ENCODE results near the gene POU6F2. TPM values are rescaled to one million over a fixed set of nuclear protein-coding genes. Genes with fewer than 3 reads are reported as not detected.

The POU6F2 gene
- total RNA-seq, 4 donors from 2014 or later = not detected

DNA sequence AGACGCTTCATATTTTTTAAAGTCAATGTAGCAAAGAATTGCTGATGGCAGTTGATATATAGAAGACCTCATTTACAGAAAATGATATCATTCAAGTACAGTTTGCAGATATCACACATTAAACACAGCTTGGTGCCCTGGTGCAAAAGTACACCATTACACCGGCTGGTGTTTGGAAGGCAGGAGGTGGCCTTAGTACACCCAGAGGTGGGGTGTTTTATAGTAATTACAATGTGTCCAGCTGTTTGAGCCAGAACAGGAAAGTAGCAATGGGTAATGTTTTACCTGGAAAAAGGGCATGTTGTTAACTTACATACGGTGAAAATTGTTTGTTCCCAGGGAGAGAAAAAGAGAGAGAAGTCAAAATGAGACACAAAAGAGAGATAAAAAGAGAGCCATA, 485.5 kb downstream of the POU6F2 start:
- H3K4me1 ChIP-seq = no peaks in the 10 kb centered on the region
- in situ Hi-C loops (cut with MboI; ENCODE audit: low sequenced_read_pairs in 4 of 4) = loop anchor here (10.0 to 25.0 kb wide), 4 partner anchors 526 to 651 kb away; no protein-coding TSS in a partner anchor
- no peak overlapping the region for H3K27ac ChIP-seq
- H3K27me3 ChIP-seq = no peaks in the 10 kb centered on the region
- TF ChIP-seq, protein P1, sequence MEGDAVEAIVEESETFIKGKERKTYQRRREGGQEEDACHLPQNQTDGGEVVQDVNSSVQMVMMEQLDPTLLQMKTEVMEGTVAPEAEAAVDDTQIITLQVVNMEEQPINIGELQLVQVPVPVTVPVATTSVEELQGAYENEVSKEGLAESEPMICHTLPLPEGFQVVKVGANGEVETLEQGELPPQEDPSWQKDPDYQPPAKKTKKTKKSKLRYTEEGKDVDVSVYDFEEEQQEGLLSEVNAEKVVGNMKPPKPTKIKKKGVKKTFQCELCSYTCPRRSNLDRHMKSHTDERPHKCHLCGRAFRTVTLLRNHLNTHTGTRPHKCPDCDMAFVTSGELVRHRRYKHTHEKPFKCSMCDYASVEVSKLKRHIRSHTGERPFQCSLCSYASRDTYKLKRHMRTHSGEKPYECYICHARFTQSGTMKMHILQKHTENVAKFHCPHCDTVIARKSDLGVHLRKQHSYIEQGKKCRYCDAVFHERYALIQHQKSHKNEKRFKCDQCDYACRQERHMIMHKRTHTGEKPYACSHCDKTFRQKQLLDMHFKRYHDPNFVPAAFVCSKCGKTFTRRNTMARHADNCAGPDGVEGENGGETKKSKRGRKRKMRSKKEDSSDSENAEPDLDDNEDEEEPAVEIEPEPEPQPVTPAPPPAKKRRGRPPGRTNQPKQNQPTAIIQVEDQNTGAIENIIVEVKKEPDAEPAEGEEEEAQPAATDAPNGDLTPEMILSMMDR (IDR thresholded peaks at IDR 0.05 in 4 of 5, conservative IDR thresholded peaks at IDR 0.05 in 1 of 5) = no peak
- no peak for TF ChIP-seq POLR2A (IDR thresholded peaks at IDR 0.05)
- DNase-seq (no peak), ATAC-seq (no peak)
- no peak overlapping the region for H3K4me3 ChIP-seq
- intact Hi-C loops (cut with DNase I; ENCODE audit: low total_unique reads) = no loop called here
- no peaks in the 10 kb centered on the region for H3K36me3 ChIP-seq
- H3K9me3 ChIP-seq = no peaks in the 10 kb centered on the region

DNA sequence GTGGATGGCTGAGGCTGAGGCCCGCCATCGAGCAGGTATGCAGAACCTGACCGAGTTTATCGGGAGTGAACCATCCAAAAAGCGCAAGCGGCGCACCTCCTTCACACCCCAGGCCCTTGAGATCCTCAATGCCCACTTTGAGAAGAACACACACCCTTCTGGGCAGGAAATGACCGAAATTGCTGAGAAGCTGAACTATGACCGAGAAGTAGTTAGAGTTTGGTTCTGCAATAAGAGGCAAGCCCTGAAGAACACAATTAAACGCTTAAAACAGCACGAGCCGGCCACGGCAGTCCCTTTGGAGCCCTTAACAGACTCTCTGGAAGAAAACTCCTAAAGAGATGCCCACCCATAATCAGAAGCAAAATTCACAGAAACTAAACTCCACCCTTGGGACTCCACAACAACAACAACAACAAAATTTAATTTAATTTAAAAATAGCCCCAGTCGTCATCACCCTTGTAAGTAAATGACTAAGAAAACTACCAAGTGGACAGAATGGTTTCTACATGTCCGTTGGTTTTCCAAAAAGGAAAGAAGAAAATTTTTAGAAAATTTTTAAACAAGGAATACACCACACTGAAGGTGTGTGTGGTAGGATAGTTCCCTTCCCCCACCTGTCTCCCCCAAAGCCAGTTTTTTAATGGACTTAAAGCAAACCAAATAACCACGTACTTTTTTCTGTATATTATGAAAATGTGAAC, 486.8 kb downstream of the POU6F2 start:
- H3K9me3 ChIP-seq = no peaks in the 10 kb centered on the region
- DNase-seq (no peak), ATAC-seq (peak in 1 of 2 donors; percentile 39)
- no peaks in the 10 kb centered on the region for H3K4me1 ChIP-seq
- H3K27me3 ChIP-seq = no peaks in the 10 kb centered on the region
- intact Hi-C loops (cut with DNase I; ENCODE audit: low total_unique reads) (loop anchor here (2.0 kb wide), 1 partner anchor 668 kb away; no protein-coding TSS in a partner anchor), in situ Hi-C loops (cut with MboI; ENCODE audit: low sequenced_read_pairs in 4 of 4) (loop anchor here (10.0 to 25.0 kb wide), 4 partner anchors 527 to 652 kb away; no protein-coding TSS in a partner anchor)
- no peak for TF ChIP-seq POLR2A (IDR thresholded peaks at IDR 0.05)
- TF ChIP-seq, protein P1 (IDR thresholded peaks at IDR 0.05 in 4 of 5, conservative IDR thresholded peaks at IDR 0.05 in 1 of 5) = no peak
- H3K4me3 ChIP-seq = peak overlapping the region in 2 of 4 donors; percentile 11 to 18
- H3K27ac ChIP-seq = no peak overlapping the region
- H3K36me3 ChIP-seq = no peaks in the 10 kb centered on the region

DNA sequence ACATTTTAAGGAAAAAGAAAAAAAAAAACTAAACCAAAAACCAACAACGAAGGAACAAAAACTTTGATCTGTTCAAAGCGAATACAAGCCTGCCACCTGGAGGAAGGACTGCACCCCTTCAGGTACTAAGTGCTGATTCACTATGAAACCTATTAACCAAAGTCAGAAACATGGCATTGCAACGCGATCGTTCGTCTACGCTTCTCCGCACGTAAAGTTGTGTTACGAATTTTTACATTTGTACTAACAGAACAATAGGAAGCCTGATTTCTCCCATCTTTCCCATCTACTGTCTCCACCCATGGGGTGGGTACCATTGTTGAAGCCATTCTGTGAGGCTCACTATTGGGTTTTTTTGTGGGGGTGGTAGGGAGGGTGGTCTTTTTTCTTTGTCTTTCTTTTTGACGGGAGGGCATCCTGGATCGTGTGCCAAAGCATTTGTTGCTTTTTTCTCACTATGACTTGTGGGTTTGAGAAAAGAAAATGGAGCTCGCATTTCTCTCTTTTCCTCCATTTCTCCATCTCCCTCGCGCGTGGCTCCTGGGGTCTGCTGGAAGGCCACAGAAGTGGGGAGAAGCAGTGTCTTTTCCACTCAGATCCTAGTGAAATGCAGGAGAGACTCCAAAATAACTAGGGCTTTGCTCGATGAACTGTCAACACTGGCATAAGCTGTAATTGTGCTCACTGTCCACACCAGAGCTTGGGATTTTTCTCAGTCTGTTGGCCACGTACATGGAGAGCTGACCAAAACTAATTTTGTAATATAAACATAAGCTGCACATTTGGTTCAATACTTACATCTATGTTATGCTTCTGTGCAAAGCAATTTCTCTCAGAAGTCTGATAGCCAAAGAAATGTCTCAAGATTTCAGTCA, 487.6 kb downstream of the POU6F2 start:
- no peaks in the 10 kb centered on the region for H3K36me3 ChIP-seq
- H3K9me3 ChIP-seq = no peaks in the 10 kb centered on the region
- no peak overlapping the region for H3K27ac ChIP-seq
- H3K27me3 ChIP-seq = no peaks in the 10 kb centered on the region
- intact Hi-C loops (cut with DNase I; ENCODE audit: low total_unique reads) = loop anchor here (2.0 kb wide), 1 partner anchor 668 kb away; no protein-coding TSS in a partner anchor
- peak; percentile 73 to 91 for ATAC-seq
- TF ChIP-seq, protein P1 (IDR thresholded peaks at IDR 0.05 in 4 of 5, conservative IDR thresholded peaks at IDR 0.05 in 1 of 5) = peak; percentile 40 to 70 (median 58)
- no peak for TF ChIP-seq POLR2A (IDR thresholded peaks at IDR 0.05)
- no peak for DNase-seq
- H3K4me3 ChIP-seq = peak overlapping the region in 2 of 4 donors; percentile 11 to 18
- in situ Hi-C loops (cut with MboI; ENCODE audit: low sequenced_read_pairs in 4 of 4) = loop anchor here (10.0 to 25.0 kb wide), 4 partner anchors 528 to 653 kb away; no protein-coding TSS in a partner anchor
- no peaks in the 10 kb centered on the region for H3K4me1 ChIP-seq

DNA sequence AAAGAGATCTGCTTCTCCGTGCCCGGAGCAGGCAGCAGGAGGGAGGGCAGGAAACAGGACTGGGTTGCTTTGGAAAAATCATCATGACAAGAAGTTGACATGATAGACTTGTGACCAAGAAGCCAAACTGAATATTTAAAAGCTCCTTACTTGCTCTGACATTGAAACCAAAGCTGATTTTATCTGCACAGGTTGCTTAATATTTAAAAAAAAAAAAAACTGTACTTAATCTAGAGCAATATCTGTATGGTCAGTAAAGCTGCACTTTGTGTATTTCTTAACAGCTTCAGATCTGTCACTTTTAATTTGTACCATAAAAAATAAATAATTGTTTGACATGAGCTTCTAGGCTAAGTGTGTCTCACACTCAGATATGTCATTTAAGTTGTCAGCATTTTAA, 490.6 kb downstream of the POU6F2 start:
- intact Hi-C loops (cut with DNase I; ENCODE audit: low total_unique reads) (no loop called here), in situ Hi-C loops (cut with MboI; ENCODE audit: low sequenced_read_pairs in 4 of 4) (loop anchor here (10.0 to 25.0 kb wide), 4 partner anchors 531 to 656 kb away; no protein-coding TSS in a partner anchor)
- Histone ChIP-seq H3K36me3 (no peaks in the 10 kb centered on the region), H3K27me3 (no peaks in the 10 kb centered on the region), H3K4me3 (no peak overlapping the region), H3K27ac (no peak overlapping the region), H3K9me3 (no peaks in the 10 kb centered on the region), H3K4me1 (no peaks in the 10 kb centered on the region)
- DNase-seq (no peak), ATAC-seq (no peak)
- TF ChIP-seq POLR2A (IDR thresholded peaks at IDR 0.05) = no peak
- TF ChIP-seq, protein P1 (IDR thresholded peaks at IDR 0.05 in 4 of 5, conservative IDR thresholded peaks at IDR 0.05 in 1 of 5) = no peak
